Measurements from ENCODE around the gene LRP2.

LRP2 gene

DNA sequence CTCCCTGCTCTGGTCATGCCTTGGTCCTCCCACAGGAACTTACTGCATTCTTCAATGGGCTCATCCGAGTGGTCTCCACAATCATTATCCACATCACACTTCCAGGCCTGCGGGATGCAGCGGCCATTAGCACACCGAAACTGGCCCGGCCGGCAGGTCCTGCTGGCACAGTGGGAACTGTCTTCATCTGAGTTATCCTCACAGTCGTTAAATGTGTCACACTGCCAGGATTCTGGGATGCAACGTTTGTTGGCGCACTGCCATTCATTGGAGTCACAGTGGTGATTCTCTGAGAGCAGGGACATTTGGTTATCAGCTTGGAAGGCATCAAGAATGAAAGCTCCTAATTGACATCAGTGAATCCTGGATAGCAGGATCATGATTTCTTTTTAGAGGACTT is 188.5 kb downstream of the LRP2 start:
- peaks cover 7% of the 10 kb centered on the region for H3K4me1 ChIP-seq (ENCODE audit: control insufficient read depth, insufficient read depth, low read length, poor library complexity, severe bottlenecking)
- H3K27ac ChIP-seq (ENCODE audit: low read depth, low read length, severe bottlenecking), result no peak overlapping the region
- H3K4me3 ChIP-seq (ENCODE audit: extremely low read depth, insufficient read depth, low read length, poor library complexity, severe bottlenecking), result no peak overlapping the region
- no peaks in the 10 kb centered on the region for H3K9me3 ChIP-seq (ENCODE audit: control insufficient read depth, low read length)
- H3K36me3 ChIP-seq (ENCODE audit: control insufficient read depth, insufficient read depth, low read length), result no peaks in the 10 kb centered on the region
- WGBS, 2 experiments (ENCODE audit: insufficient coverage in 2 of 2), result 86 to 98% methylated on average over 9 of the region's 9 CpGs

DNA sequence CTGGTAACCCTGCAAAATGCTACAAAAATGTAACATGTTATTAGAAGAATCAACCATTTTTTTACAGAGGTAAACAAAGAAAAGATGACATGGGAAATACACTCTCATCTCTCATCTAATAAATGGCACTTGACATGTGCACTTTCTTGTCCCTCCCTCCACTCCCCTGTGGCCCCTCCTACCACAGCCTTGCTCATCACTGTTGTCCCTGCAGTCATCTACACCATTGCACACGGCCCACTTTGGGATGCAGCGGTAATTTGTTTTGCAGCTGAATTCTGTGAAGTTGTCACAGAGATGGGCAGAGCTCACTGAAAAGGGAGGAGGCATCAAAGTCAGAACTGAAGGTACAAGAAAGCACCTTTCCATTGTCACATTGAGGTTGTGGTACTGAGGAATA is 189.4 kb downstream of the LRP2 start:
- Histone ChIP-seq H3K9me3 (ENCODE audit: control insufficient read depth, low read length) (no peaks in the 10 kb centered on the region), H3K36me3 (ENCODE audit: control insufficient read depth, insufficient read depth, low read length) (no peaks in the 10 kb centered on the region), H3K27ac (ENCODE audit: low read depth, low read length, severe bottlenecking) (no peak overlapping the region), H3K4me1 (ENCODE audit: control insufficient read depth, insufficient read depth, low read length, poor library complexity, severe bottlenecking) (peaks cover 7% of the 10 kb centered on the region), H3K4me3 (ENCODE audit: extremely low read depth, insufficient read depth, low read length, poor library complexity, severe bottlenecking) (no peak overlapping the region)
- WGBS, 2 experiments (ENCODE audit: insufficient coverage in 2 of 2), result 100% methylated on average over 1 of the region's 2 CpGs; no CpG with 5 or more reads in 1 of the 2 experiments

DNA sequence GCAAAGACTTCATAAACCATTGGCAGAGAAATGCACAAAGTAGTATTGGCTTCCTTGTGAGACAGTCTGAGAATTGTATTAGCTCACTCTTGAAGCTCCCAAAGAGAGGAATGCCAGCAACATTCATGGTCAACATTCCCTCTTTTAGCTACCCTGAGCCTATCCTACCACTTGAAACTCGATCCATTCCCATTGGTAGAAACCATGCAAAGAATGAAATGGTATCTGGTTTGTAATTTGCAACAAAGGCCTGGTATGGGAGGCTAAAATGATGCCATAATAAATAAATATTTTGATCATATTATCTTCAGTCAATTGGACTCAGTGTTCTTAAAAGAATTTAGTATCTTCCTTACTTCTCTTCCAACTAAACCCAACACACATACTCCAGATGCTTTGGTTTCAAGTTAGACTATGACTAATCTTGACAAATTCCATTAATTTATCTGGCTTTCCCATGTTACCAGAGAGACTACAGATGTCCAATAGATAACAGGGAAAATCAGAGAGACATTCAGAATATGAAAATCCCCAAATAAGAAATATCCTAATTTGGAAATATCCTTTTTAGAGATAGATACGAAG is 190.1 kb downstream of the LRP2 start:
- Histone ChIP-seq H3K4me1 (ENCODE audit: control insufficient read depth, insufficient read depth, low read length, poor library complexity, severe bottlenecking) (peaks cover 7% of the 10 kb centered on the region), H3K4me3 (ENCODE audit: extremely low read depth, insufficient read depth, low read length, poor library complexity, severe bottlenecking) (no peak overlapping the region), H3K9me3 (ENCODE audit: control insufficient read depth, low read length) (no peaks in the 10 kb centered on the region), H3K27ac (ENCODE audit: low read depth, low read length, severe bottlenecking) (no peak overlapping the region), H3K36me3 (ENCODE audit: control insufficient read depth, insufficient read depth, low read length) (no peaks in the 10 kb centered on the region)
- WGBS, 2 experiments (ENCODE audit: insufficient coverage in 2 of 2), result no CpG with 5 or more reads among the region's 2 CpGs

DNA sequence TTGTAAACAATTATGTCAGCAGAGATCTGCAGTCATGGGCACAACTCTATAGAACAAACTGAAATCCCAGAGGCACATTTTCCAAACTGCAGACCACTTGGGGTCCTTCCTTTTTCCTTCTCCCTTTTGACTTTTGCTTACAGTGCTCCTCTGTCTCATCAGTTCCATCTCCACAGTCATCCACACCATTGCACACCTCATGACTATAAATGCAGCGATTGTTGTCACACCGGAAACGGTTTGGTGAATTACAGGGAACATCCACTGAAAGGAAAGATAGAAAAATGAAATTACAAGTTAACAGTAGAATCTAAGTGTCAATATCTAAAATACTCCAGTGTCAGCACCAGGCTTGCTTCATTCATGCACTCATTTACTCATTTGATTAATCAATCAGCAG is 196.5 kb downstream of the LRP2 start:
- no peak overlapping the region for H3K4me3 ChIP-seq (ENCODE audit: extremely low read depth, insufficient read depth, low read length, poor library complexity, severe bottlenecking)
- no peak overlapping the region for H3K27ac ChIP-seq (ENCODE audit: low read depth, low read length, severe bottlenecking)
- H3K9me3 ChIP-seq (ENCODE audit: control insufficient read depth, low read length), result no peaks in the 10 kb centered on the region
- H3K36me3 ChIP-seq (ENCODE audit: control insufficient read depth, insufficient read depth, low read length), result no peaks in the 10 kb centered on the region
- no CpG with 5 or more reads among the region's 3 CpGs for WGBS, 2 experiments (ENCODE audit: insufficient coverage in 2 of 2)
- no peaks in the 10 kb centered on the region for H3K4me1 ChIP-seq (ENCODE audit: control insufficient read depth, insufficient read depth, low read length, poor library complexity, severe bottlenecking)

DNA sequence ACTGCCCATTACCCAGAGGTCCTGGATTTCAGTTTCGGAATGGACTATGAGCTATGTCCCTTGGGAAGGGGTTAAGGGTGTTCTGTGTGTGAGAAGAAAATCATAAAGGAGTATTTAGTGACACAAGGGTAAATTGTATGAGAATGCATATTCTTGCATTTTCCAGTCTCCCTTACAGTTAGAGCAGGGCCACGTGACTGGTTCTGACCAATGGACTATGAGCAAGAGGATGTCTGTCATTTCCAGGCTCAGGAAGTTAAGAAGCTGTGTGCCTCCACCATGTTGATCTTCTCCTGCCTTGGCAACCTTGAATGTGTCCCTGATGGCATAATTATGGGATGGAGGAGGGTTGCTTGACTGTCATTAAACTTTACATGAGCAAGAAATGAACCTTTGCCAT is 198.0 kb downstream of the LRP2 start:
- WGBS, 2 experiments (ENCODE audit: insufficient coverage in 2 of 2), result 50 to 92% methylated on average over 1 to 2 of the region's 2 CpGs
- H3K36me3 ChIP-seq (ENCODE audit: control insufficient read depth, insufficient read depth, low read length), result no peaks in the 10 kb centered on the region
- no peaks in the 10 kb centered on the region for H3K4me1 ChIP-seq (ENCODE audit: control insufficient read depth, insufficient read depth, low read length, poor library complexity, severe bottlenecking)
- no peak overlapping the region for H3K27ac ChIP-seq (ENCODE audit: low read depth, low read length, severe bottlenecking)
- no peaks in the 10 kb centered on the region for H3K9me3 ChIP-seq (ENCODE audit: control insufficient read depth, low read length)
- no peak overlapping the region for H3K4me3 ChIP-seq (ENCODE audit: extremely low read depth, insufficient read depth, low read length, poor library complexity, severe bottlenecking)

DNA sequence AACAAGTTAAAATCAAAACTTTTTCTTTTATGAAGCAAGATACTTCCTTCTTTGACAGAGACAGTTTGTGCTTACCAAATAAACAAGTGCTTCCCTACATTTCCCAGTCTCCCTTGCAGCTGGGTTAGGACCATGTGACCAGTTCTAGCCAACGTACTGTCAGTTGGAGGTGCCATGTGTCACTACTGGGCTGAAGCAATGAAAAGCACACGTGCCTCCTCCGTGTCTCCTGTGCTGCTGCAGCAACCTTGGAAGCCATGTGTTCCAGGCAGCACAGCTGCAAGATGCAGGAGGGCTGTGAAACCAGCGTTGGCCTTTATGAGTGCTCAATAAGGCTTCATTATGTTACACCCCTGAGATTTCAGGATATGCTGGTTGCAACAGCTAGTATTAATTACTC is 199.7 kb downstream of the LRP2 start:
- no peak overlapping the region for H3K4me3 ChIP-seq (ENCODE audit: extremely low read depth, insufficient read depth, low read length, poor library complexity, severe bottlenecking)
- H3K27ac ChIP-seq (ENCODE audit: low read depth, low read length, severe bottlenecking), result no peak overlapping the region
- H3K9me3 ChIP-seq (ENCODE audit: control insufficient read depth, low read length), result no peaks in the 10 kb centered on the region
- H3K4me1 ChIP-seq (ENCODE audit: control insufficient read depth, insufficient read depth, low read length, poor library complexity, severe bottlenecking), result no peaks in the 10 kb centered on the region
- 89 to 97% methylated on average over 3 to 4 of the region's 4 CpGs for WGBS, 2 experiments (ENCODE audit: insufficient coverage in 2 of 2)
- H3K36me3 ChIP-seq (ENCODE audit: control insufficient read depth, insufficient read depth, low read length), result no peaks in the 10 kb centered on the region

DNA sequence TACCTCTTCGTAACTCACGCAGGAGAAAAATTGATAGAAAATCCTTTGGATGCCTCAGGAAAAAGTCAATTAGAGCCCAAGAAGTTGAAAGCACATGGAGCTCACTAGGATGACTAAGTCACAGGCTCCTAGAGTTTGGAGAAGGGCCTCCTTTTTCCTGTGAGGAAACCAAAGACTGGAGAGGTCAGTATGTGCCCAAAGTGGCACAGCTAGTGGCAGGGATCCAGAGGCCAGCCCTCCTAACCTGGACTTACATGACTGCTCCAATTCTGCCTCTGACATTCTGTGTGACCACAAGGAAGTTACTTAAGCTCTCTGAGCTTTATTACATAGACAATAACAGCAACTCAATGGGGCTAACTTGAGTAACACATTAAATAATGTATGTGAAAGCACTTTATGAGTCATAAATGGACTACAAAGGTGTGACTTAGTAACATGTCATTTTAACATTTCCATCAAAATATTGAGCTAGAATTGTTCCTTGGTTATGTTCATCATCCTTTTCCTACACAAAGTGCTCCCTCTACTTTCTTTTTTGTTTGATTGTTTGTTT is 201.3 kb downstream of the LRP2 start:
- no peak overlapping the region for H3K27ac ChIP-seq (ENCODE audit: low read depth, low read length, severe bottlenecking)
- WGBS, 2 experiments (ENCODE audit: insufficient coverage in 2 of 2), result 95 to 96% methylated on average over 2 of the region's 2 CpGs
- H3K9me3 ChIP-seq (ENCODE audit: control insufficient read depth, low read length), result no peaks in the 10 kb centered on the region
- H3K36me3 ChIP-seq (ENCODE audit: control insufficient read depth, insufficient read depth, low read length), result no peaks in the 10 kb centered on the region
- no peak overlapping the region for H3K4me3 ChIP-seq (ENCODE audit: extremely low read depth, insufficient read depth, low read length, poor library complexity, severe bottlenecking)
- H3K4me1 ChIP-seq (ENCODE audit: control insufficient read depth, insufficient read depth, low read length, poor library complexity, severe bottlenecking), result no peaks in the 10 kb centered on the region

DNA sequence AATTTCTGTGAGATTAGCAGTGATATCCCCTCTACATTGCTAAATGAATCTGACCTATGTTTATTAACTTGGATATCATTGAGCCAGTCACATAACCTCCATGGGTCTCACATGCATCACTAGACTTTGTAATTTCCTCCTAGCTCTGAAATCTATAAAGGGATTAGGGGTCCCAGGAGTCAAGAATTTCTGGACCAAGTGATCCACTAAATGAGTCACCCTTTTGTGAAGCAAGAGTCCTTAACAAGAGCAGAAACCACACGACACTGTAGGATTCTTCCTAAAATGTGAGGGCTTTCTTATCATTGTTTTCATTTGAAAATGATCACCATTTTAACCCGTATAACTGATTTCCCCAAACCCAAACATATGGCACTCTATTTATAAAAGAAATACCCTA is 202.6 kb downstream of the LRP2 start:
- Histone ChIP-seq H3K36me3 (ENCODE audit: control insufficient read depth, insufficient read depth, low read length) (no peaks in the 10 kb centered on the region), H3K9me3 (ENCODE audit: control insufficient read depth, low read length) (no peaks in the 10 kb centered on the region), H3K27ac (ENCODE audit: low read depth, low read length, severe bottlenecking) (no peak overlapping the region), H3K4me1 (ENCODE audit: control insufficient read depth, insufficient read depth, low read length, poor library complexity, severe bottlenecking) (no peaks in the 10 kb centered on the region), H3K4me3 (ENCODE audit: extremely low read depth, insufficient read depth, low read length, poor library complexity, severe bottlenecking) (no peak overlapping the region)
- WGBS, 2 experiments (ENCODE audit: insufficient coverage in 2 of 2), result 86% methylated on average over 1 of the region's 2 CpGs; no CpG with 5 or more reads in 1 of the 2 experiments

DNA sequence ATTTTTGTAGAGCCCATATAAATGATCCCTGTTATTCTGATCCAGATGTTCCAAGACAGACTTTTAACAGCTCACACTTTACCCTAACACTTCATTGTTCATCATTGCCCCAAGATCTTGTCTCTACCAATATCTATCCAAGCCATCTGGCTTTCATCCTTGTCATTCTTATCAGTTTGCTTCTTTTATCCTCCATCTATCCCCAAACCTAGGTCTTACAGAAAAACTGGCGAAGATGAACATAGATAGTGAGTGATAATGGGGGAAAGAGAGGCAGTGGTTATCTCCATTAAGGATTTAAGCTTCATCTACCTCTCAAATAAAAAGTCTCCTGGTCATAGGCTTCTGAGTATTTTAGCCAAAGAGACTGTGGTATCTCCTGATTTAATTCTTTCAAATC is 203.5 kb downstream of the LRP2 start:
- Histone ChIP-seq H3K36me3 (ENCODE audit: control insufficient read depth, insufficient read depth, low read length) (no peaks in the 10 kb centered on the region), H3K4me1 (ENCODE audit: control insufficient read depth, insufficient read depth, low read length, poor library complexity, severe bottlenecking) (no peaks in the 10 kb centered on the region), H3K9me3 (ENCODE audit: control insufficient read depth, low read length) (no peaks in the 10 kb centered on the region), H3K4me3 (ENCODE audit: extremely low read depth, insufficient read depth, low read length, poor library complexity, severe bottlenecking) (no peak overlapping the region), H3K27ac (ENCODE audit: low read depth, low read length, severe bottlenecking) (no peak overlapping the region)
- WGBS, 2 experiments (ENCODE audit: insufficient coverage in 2 of 2), result no CpG with 5 or more reads among the region's 1 CpG

DNA sequence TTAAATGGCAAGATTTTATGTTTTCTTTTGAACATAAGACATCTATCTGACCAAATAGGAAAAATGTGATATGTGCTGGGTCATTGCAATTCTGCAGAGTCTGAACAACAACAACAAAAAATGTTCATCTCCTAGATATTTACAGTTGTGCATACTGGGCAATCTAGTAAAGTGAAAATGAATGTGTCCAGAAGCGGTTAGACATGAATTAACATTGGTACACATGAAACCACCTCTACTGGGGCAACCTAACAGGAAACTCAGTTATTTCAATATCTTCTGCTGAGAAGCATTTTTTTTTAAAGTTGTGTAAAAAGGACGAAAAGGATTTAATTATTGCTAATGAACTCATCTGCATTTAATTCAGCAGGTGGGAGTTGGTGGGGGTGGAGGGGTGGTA is 216.1 kb downstream of the LRP2 start:
- Histone ChIP-seq H3K27ac (ENCODE audit: low read depth, low read length, severe bottlenecking) (no peak overlapping the region), H3K4me1 (ENCODE audit: control insufficient read depth, insufficient read depth, low read length, poor library complexity, severe bottlenecking) (no peaks in the 10 kb centered on the region), H3K36me3 (ENCODE audit: control insufficient read depth, insufficient read depth, low read length) (no peaks in the 10 kb centered on the region), H3K9me3 (ENCODE audit: control insufficient read depth, low read length) (no peaks in the 10 kb centered on the region), H3K4me3 (ENCODE audit: extremely low read depth, insufficient read depth, low read length, poor library complexity, severe bottlenecking) (no peak overlapping the region)
- 100% methylated on average over 1 of the region's 2 CpGs; no CpG with 5 or more reads in 1 of the 2 experiments for WGBS, 2 experiments (ENCODE audit: insufficient coverage in 2 of 2)

DNA sequence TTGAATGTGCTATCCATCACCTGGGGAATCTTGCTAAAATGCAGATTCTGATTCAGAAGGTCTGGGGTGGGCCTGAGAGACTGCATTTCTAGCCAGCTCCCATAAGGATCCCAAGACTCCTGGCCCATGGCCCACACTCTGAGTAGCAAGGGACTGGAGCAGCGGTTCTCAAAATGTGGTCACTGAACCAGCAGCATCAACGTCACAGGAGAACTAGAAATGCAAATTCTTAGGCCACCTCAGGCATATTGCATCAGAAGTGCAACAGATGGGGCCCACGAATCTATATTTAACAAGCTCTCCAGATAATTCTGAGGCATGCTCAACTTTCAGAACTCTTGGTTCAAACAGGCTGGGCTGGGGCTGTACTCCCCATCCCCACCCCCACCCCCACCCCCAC is 218.3 kb downstream of the LRP2 start:
- H3K27ac ChIP-seq (ENCODE audit: low read depth, low read length, severe bottlenecking), result no peak overlapping the region
- H3K36me3 ChIP-seq (ENCODE audit: control insufficient read depth, insufficient read depth, low read length), result no peaks in the 10 kb centered on the region
- H3K9me3 ChIP-seq (ENCODE audit: control insufficient read depth, low read length), result no peaks in the 10 kb centered on the region
- H3K4me3 ChIP-seq (ENCODE audit: extremely low read depth, insufficient read depth, low read length, poor library complexity, severe bottlenecking), result no peak overlapping the region
- 85 to 93% methylated on average over 3 of the region's 3 CpGs for WGBS, 2 experiments (ENCODE audit: insufficient coverage in 2 of 2)
- no peaks in the 10 kb centered on the region for H3K4me1 ChIP-seq (ENCODE audit: control insufficient read depth, insufficient read depth, low read length, poor library complexity, severe bottlenecking)
